ENCODE data around the gene C1QC.

DNA sequence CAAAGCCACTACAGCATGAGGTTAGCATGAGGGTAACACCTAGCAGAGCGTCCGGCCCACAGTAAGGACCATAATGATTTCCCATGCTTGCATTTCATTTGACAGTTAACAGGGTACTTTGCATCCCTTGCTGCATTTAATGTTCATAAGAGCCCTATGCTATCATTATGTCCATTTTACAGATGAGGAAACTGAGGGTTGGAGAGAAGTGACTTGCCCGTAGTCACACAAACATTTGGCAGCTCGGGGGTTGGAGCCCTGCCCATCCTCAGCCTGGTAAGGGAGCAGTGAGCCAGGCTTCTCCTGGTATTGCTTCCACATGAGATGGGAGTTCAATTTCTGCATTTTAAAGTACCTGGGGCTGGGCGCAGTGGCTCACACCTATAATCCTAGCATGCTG, 50.7 kb downstream of the C1QC start:
- TF ChIP-seq, protein P1, sequence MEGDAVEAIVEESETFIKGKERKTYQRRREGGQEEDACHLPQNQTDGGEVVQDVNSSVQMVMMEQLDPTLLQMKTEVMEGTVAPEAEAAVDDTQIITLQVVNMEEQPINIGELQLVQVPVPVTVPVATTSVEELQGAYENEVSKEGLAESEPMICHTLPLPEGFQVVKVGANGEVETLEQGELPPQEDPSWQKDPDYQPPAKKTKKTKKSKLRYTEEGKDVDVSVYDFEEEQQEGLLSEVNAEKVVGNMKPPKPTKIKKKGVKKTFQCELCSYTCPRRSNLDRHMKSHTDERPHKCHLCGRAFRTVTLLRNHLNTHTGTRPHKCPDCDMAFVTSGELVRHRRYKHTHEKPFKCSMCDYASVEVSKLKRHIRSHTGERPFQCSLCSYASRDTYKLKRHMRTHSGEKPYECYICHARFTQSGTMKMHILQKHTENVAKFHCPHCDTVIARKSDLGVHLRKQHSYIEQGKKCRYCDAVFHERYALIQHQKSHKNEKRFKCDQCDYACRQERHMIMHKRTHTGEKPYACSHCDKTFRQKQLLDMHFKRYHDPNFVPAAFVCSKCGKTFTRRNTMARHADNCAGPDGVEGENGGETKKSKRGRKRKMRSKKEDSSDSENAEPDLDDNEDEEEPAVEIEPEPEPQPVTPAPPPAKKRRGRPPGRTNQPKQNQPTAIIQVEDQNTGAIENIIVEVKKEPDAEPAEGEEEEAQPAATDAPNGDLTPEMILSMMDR (IDR thresholded peaks at IDR 0.05): no peak
- TF ChIP-seq POLR2A (IDR thresholded peaks at IDR 0.05): no peak
- no peak for TF ChIP-seq EP300 (IDR thresholded peaks at IDR 0.05)

Measured in sigmoid colon (tissue), 4 donors.